Heart right ventricle (tissue), 16 donors: ENCODE results near the gene BNIP2. TPM values are rescaled to one million over a fixed set of nuclear protein-coding genes. Genes with fewer than 3 reads are reported as not detected.

Experiments used
- ATAC-seq, 8 donors: fragments of 200-7000 bp; cut with Tn5 transposase; one replicate each; pipeline ENCODE4 v1.9.1; 2020; ENCODE audit warnings: mild to moderate bottlenecking in 8 of 8, moderate library complexity in 8 of 8, moderate number of reproducible peaks in 1 of 8
- DNase-seq, 2 donors: peaks; one replicate each; pipeline ENCODE4 v3.0.0-alpha.2; 2020
- H3K27ac ChIP-seq, 10 donors: fragments of 200-600 bp; sonication (generic) in 2 of 10; one replicate each; pipeline versions ENCODE4 v1.5.0 to v1.8.0; 2020 to 2022; ENCODE audit warnings: mild to moderate bottlenecking in 3 of 10
- H3K27me3 ChIP-seq, 7 donors: fragments of 200-600 bp; one replicate each; pipeline ENCODE4 v1.8.0; 2021 to 2022; ENCODE audit warnings: mild to moderate bottlenecking in 2 of 7
- H3K36me3 ChIP-seq, 9 donors: fragments of 200-600 bp; sonication (generic) in 1 of 9; one replicate each; pipeline versions ENCODE4 v1.5.0 to v1.8.0; 2020 to 2022; ENCODE audit warnings: mild to moderate bottlenecking in 2 of 9
- H3K4me1 ChIP-seq, 9 donors: fragments of 200-600 bp; sonication (generic) in 1 of 9; one replicate each; pipeline versions ENCODE4 v1.5.0 to v1.8.0; 2020 to 2022; ENCODE audit warnings: mild to moderate bottlenecking in 4 of 9
- H3K4me3 ChIP-seq, 10 donors: fragments of 200-600 bp; sonication (generic) in 2 of 10; one replicate each; pipeline versions ENCODE4 v1.5.0 to v1.8.0; 2020 to 2022; ENCODE audit warnings: mild to moderate bottlenecking in 7 of 10, moderate library complexity in 2 of 10
- H3K9me3 ChIP-seq, 11 donors: fragments of 200-600 bp in 10 of 11; sonication (generic) in 2 of 11; one replicate each; pipeline versions ENCODE4 v1.5.0 to v1.8.0; 2013 to 2022; ENCODE audit warnings: mild to moderate bottlenecking in 2 of 11, control low read depth in 1 of 11, moderate library complexity in 1 of 11
- CTCF ChIP-seq, 9 donors: fragments of 200-600 bp; sonication (generic) in 2 of 9; IDR thresholded peaks; one replicate each; pipeline versions ENCODE4 v1.5.0 to v1.8.0; 2021 to 2022; ENCODE audit warnings: antibody characterized with exemption in 9 of 9, mild to moderate bottlenecking in 5 of 9, moderate library complexity in 1 of 9
- WGBS, 2 donors: extraction: QIAGEN DNeasy Blood & Tissue Kit; methylation state at CpG; one replicate each; pipeline ENCODE4 v1.1.7; 2013; ENCODE audit warnings: inconsistent platforms in 1 of 2; 5-methylcytosine and 5-hydroxymethylcytosine counted together
- intact Hi-C, 10 donors: fragments of 100-400 bp; cut with DNase I; formaldehyde crosslinking; loops; one replicate each; pipeline versions ENCODE4 v1.11.1 to v1.14.2; 2022
- polyA plus RNA-seq, 2 donors: library from polyadenylated mRNA; stranded (reverse); fragments of 200-250 nt; gene quantifications; one replicate each; pipeline ENCODE4 v1.2.3, GENCODE V29; 2013
- total RNA-seq, 10 donors: library from RNA; stranded (reverse); fragmentation: NEBNext Ultra II Directional in 3 of 10; extraction: Animal tissue kit (Norgen Biotek cat#: 25700) in 3 of 10; gene quantifications; one replicate each; pipeline versions ENCODE4 v1.2.1 to v1.2.4, GENCODE V29; 2021 to 2023
- donor health status: Arrhythmogenic right ventricular cardiomyopathy.
- donor health status: ischemic (EF 13 %, LVEDD 7.1; RV severe dilation, severe dysfunction).
- donor health status: healthy with polysubstance abuse.
- donor health status: DM: no; HTN: yes; CAD: no.
- donor health status: DM: no; HTN: no; CAD: no.
- donor health status: ischemic (EF 25% LVEDD 6.9; RV normal size, moderate dysfunction).
- donor health status: ischemic (EF 25% LVEDD 5.7; RV mildly dilated, moderate dysfunction).
- donor health status: healthy.
- donor health status: DM: yes; HTN: yes; CAD: no.
- donor health status: Ischemic cardiomyopathy.
- donor health status: ischemic (EF 35%, LVEDD 5.7; RV mildly dilated, moderate dysfunction).
- donor health status: nonischemic (EF 11% LVEDD 7.7; RV severe dilation, severe dysfunction).
- donor health status: DM: yes; HTN: yes; CAD: no.
- donor health status: PGD.
- donor health status: ischemic (EF 29% LVEDD 5.4; RV normal size, mild dysfunction).
- donor health status: nonischemic (EF 23%, LVEDD 6.1; RV moderate dilation, normal function).

Gene BNIP2
- total and polyA plus RNA-seq, 12 donors = 28.3 to 96.6 (median 78.3) TPM

- WGBS, 2 donors = 95 to 98% methylated on average over 6 of the region's 6 CpGs
- no peaks in the 10 kb centered on the region for H3K9me3 ChIP-seq
- ATAC-seq = no peak
- intact Hi-C loops = loop anchor here in 1 of 10 donors (10.0 kb wide), 1 partner anchor 764 kb away; no protein-coding TSS in a partner anchor
- peaks cover 0 to 18% (median 5%) of the 10 kb centered on the region in 9 donors for H3K4me1 ChIP-seq
- no peak for DNase-seq
- H3K4me3 ChIP-seq = no peak overlapping the region
- no peak for TF ChIP-seq CTCF (IDR thresholded peaks at IDR 0.05)
- no peaks in the 10 kb centered on the region for H3K27me3 ChIP-seq
- no peak overlapping the region for H3K27ac ChIP-seq
- peaks cover 0 to 83% (median 58%) of the 10 kb centered on the region in 9 donors for H3K36me3 ChIP-seq
These were observed 8.8 kb downstream of the BNIP2 start for GRCh38 chr15:59680346-59680745.

- DNase-seq (no peak), ATAC-seq (no peak)
- no peak for TF ChIP-seq CTCF (IDR thresholded peaks at IDR 0.05)
- Histone ChIP-seq H3K36me3 (peaks cover 0 to 100% (median 67%) of the 10 kb centered on the region in 9 donors), H3K4me1 (peaks cover 0 to under 1% (median 0%) of the 10 kb centered on the region in 9 donors), H3K27me3 (no peaks in the 10 kb centered on the region), H3K27ac (no peak overlapping the region), H3K9me3 (no peaks in the 10 kb centered on the region), H3K4me3 (no peak overlapping the region)
- intact Hi-C loops = no loop called here
- 46 to 61% methylated on average over 1 of the region's 1 CpG for WGBS, 2 donors
These were observed 10.5 kb downstream of the BNIP2 start for GRCh38 chr15:59678620-59679019.

GRCh38 chr15:59678172-59678571 lies 10.9 kb downstream of the BNIP2 start:
- Histone ChIP-seq H3K27ac (no peak overlapping the region), H3K4me3 (no peak overlapping the region), H3K4me1 (no peaks in the 10 kb centered on the region), H3K27me3 (no peaks in the 10 kb centered on the region), H3K36me3 (peaks cover 0 to 100% (median 67%) of the 10 kb centered on the region in 9 donors), H3K9me3 (no peaks in the 10 kb centered on the region)
- WGBS, 2 donors = 78 to 84% methylated on average over 1 of the region's 1 CpG
- no peak for TF ChIP-seq CTCF (IDR thresholded peaks at IDR 0.05)
- ATAC-seq (no peak), DNase-seq (no peak)
- intact Hi-C loops = no loop called here

GRCh38 chr15:59676565-59676964 lies 12.6 kb downstream of the BNIP2 start:
- no peak for ATAC-seq
- Histone ChIP-seq H3K4me1 (no peaks in the 10 kb centered on the region), H3K36me3 (peaks cover 0 to 100% (median 76%) of the 10 kb centered on the region in 9 donors), H3K9me3 (no peaks in the 10 kb centered on the region), H3K4me3 (no peak overlapping the region), H3K27ac (no peak overlapping the region), H3K27me3 (no peaks in the 10 kb centered on the region)
- no peak for DNase-seq
- intact Hi-C loops = no loop called here
- 97 to 99% methylated on average over 23 of the region's 23 CpGs for WGBS, 2 donors
- no peak for TF ChIP-seq CTCF (IDR thresholded peaks at IDR 0.05)
